Endothelial cell of umbilical vein (primary cell): ENCODE data around the gene NCLN. TPM values are rescaled to one million over a fixed set of nuclear protein-coding genes. Genes with fewer than 3 reads are reported as not detected.

Source experiments
- BruUV-seq: library from RNA; stranded (reverse); fragments of 400-500 nt; replicated peaks from 2 replicates; lab custom pipeline; 2021; lab: Mats Ljungman, UMichigan
- CTCF ChIA-PET: fragments of 300-600, 350-600 bp; sonication (Branson Sonifier 250); formaldehyde crosslinking; loops from one replicate; lab custom pipeline; 2021; ENCODE audit warnings: antibody characterized with exemption, inconsistent platforms; lab: Charles Lee
- POLR2A ChIA-PET: fragments of 300-600, 350-600 bp; sonication (Branson Sonifier 250); formaldehyde crosslinking; loops from one replicate; lab custom pipeline; 2021; ENCODE audit warnings: antibody characterized with exemption, inconsistent platforms; lab: Charles Lee
- DNase-seq: peaks from one replicate; pipeline ENCODE4 v3.0.0-alpha.2; 2011; ENCODE audit warnings: low read depth, low spot score
- FAIRE-seq: peaks from 2 replicates; lab custom pipeline; 2011; peaks lifted over from hg19 to GRCh38; lab: Jason Lieb, UNC
- H2AFZ ChIP-seq: 2 replicates; pipeline ENCODE4 v1.6.0; 2012; ENCODE audit warnings: low read depth, low read length, control low read depth, inconsistent platforms
- H3K27ac ChIP-seq: 2 replicates; pipeline ENCODE4 v1.5.1; 2011; ENCODE audit warnings: low read depth, mild to moderate bottlenecking, control low read depth, low read length, moderate library complexity; ENCODE audit not compliant: insufficient read depth
- H3K27me3 ChIP-seq, 2 experiments: 2 replicates each; pipeline versions ENCODE4 v1.6.0 to v1.6.1; 2011; ENCODE audit warnings: low read length in 2 of 2, mixed read lengths in 1 of 2; ENCODE audit not compliant: control insufficient read depth in 2 of 2, insufficient read depth in 2 of 2
- H3K36me3 ChIP-seq, 2 experiments: 2 replicates in 1 of 2; 3 replicates in 1 of 2; pipeline ENCODE4 v1.5.1; 2011; ENCODE audit warnings: low read length in 2 of 2, mild to moderate bottlenecking in 1 of 2, moderate library complexity in 1 of 2; ENCODE audit not compliant: control insufficient read depth in 2 of 2, insufficient read depth in 2 of 2; ENCODE audit errors: extremely low read depth in 1 of 2
- H3K4me1 ChIP-seq: 3 replicates; pipeline ENCODE4 v1.5.1; 2011; ENCODE audit warnings: mild to moderate bottlenecking, low read length; ENCODE audit not compliant: control insufficient read depth, insufficient read depth; ENCODE audit errors: extremely low read depth
- H3K4me2 ChIP-seq: 2 replicates; pipeline ENCODE4 v1.6.1; 2011; ENCODE audit warnings: low read length, control low read depth, mixed read lengths; ENCODE audit not compliant: insufficient read depth
- H3K4me3 ChIP-seq, 3 experiments: fragments of 200-600 bp in 1 of 3; sonication (generic), shearing (Covaris generic) in 1 of 3; replicated peaks in 1 of 3; 2 replicates each; pipeline ENCODE4 v1.5.1; 2011 to 2016; ENCODE audit warnings: control low read depth in 3 of 3, low read length in 3 of 3, mild to moderate bottlenecking in 2 of 3, inconsistent platforms in 1 of 3, low read depth in 1 of 3, moderate library complexity in 1 of 3; ENCODE audit not compliant: insufficient read depth in 1 of 3
- H3K79me2 ChIP-seq: 2 replicates; pipeline ENCODE4 v1.6.0; 2012; ENCODE audit warnings: low read length, inconsistent platforms; ENCODE audit not compliant: control insufficient read depth, insufficient read depth
- H3K9ac ChIP-seq: replicated peaks from 2 replicates; pipeline ENCODE3; 2011; ENCODE audit warnings: low read length, control low read depth; ENCODE audit not compliant: insufficient read depth; ENCODE audit errors: extremely low read depth
- H3K9me1 ChIP-seq: replicated peaks from 3 replicates; pipeline ENCODE4 v1.6.0; 2011; ENCODE audit warnings: mild to moderate bottlenecking, low read length; ENCODE audit not compliant: control insufficient read depth, insufficient read depth; ENCODE audit errors: extremely low read depth
- H3K9me3 ChIP-seq: replicated peaks from 2 replicates; pipeline ENCODE4 v1.5.1; 2012; ENCODE audit warnings: low read length, inconsistent platforms; ENCODE audit not compliant: control insufficient read depth, insufficient read depth
- H4K20me1 ChIP-seq: replicated peaks from 2 replicates; pipeline ENCODE3; 2011; ENCODE audit warnings: mild to moderate bottlenecking, low read length; ENCODE audit not compliant: control insufficient read depth, insufficient read depth; ENCODE audit errors: extremely low read depth
- EZH2 ChIP-seq: IDR thresholded peaks from 2 replicates; pipeline ENCODE4 v1.6.1; 2012; ENCODE audit warnings: borderline replicate concordance, low read depth, mild to moderate bottlenecking, moderate library complexity, low read length, inconsistent platforms; ENCODE audit not compliant: severe bottlenecking
- FOS ChIP-seq: IDR thresholded peaks from 2 replicates; pipeline ENCODE4 v1.6.1; 2011; ENCODE audit warnings: mild to moderate bottlenecking, low read length, moderate library complexity, borderline replicate concordance; ENCODE audit not compliant: insufficient read depth
- GATA2 ChIP-seq: IDR thresholded peaks from 2 replicates; pipeline ENCODE4 v1.7.0; 2011; ENCODE audit warnings: low read depth, mild to moderate bottlenecking, moderate library complexity, mixed read lengths, low read length; ENCODE audit not compliant: insufficient read length, insufficient read depth
- JUN ChIP-seq: IDR thresholded peaks from 2 replicates; pipeline ENCODE4 v1.6.1; 2011; ENCODE audit warnings: borderline replicate concordance, low read depth; ENCODE audit not compliant: insufficient read length, insufficient read depth
- MAX ChIP-seq: IDR thresholded peaks from 2 replicates; pipeline ENCODE4 v1.6.1; 2011; ENCODE audit not compliant: insufficient read depth, insufficient read length
- MYC ChIP-seq: IDR thresholded peaks from one replicate; pipeline ENCODE4 v1.6.1; 2011; ENCODE audit warnings: mild to moderate bottlenecking, low read depth, low read length
- POLR2A ChIP-seq: IDR thresholded peaks from 2 replicates; pipeline ENCODE4 v1.6.1; 2012; ENCODE audit warnings: low read depth, mild to moderate bottlenecking, control low read depth, low read length
- POLR2AphosphoS5 ChIP-seq: IDR thresholded peaks from 2 replicates; pipeline ENCODE4 v1.6.1; 2012; ENCODE audit warnings: low read depth, mild to moderate bottlenecking, control low read depth, low read length, moderate library complexity; ENCODE audit not compliant: insufficient read depth
- dilution Hi-C: fragments of 300-500 bp; cut with MboI; formaldehyde crosslinking; loops from one replicate; pipeline ENCODE4 v1.15.0; 2019; ENCODE audit warnings: low sequenced_read_pairs; ENCODE audit not compliant: extremely low pct_ligation_motif_present
- intact Hi-C: fragments of 100-400 bp; cut with micrococcal nuclease; formaldehyde crosslinking; loops from one replicate; pipeline ENCODE4 v1.10.0; 2022
- polyA plus RNA-seq, 4 experiments: library from polyadenylated mRNA; depleted of rRNA in 3 of 4; stranded (reverse) in 3 of 4; unstranded in 1 of 4; fragments of >200 nt; gene quantifications; 2 replicates each; pipeline versions ENCODE4 v1.2.1 to v1.2.3, GENCODE V29; 2011 to 2012; ENCODE audit warnings: missing spikeins in 1 of 4
- total RNA-seq: library from RNA; stranded (reverse); gene quantifications from 2 replicates; pipeline ENCODE4 v1.2.3, GENCODE V29; 2021
- TF ChIP-seq, protein P1 (sequence below), 2 donors: IDR thresholded peaks; 1 replicate in 1 of 2; 2 replicates in 1 of 2; pipeline ENCODE4 v1.5.1; 2011; ENCODE audit warnings: low read length in 2 of 2, mild to moderate bottlenecking in 2 of 2, moderate library complexity in 2 of 2, control low read depth in 1 of 2, inconsistent platforms in 1 of 2, low read depth in 1 of 2; ENCODE audit not compliant: insufficient read depth in 1 of 2; ENCODE audit errors: extremely low read depth in 1 of 2

Gene NCLN
- total and polyA plus RNA-seq, 2 donors (not counting 3 experiments of a cell fraction or from before 2014, with no cell fraction given), result 97.2 to 102 TPM

- Histone ChIP-seq H3K27ac (peak overlapping the region; percentile 70), H3K4me3 (peak overlapping the region; percentile 17 to 62 (median 39)), H3K27me3 (no peaks in the 10 kb centered on the region), H3K9me1 (no peaks in the 10 kb centered on the region), H3K4me2 (peak overlapping the region; percentile 53), H3K4me1 (peaks cover 12% of the 10 kb centered on the region), H2AFZ (peak overlapping the region; percentile 70), H4K20me1 (no peaks in the 10 kb centered on the region), H3K79me2 (peaks cover 41% of the 10 kb centered on the region), H3K36me3 (no peaks in the 10 kb centered on the region), H3K9ac (peak overlapping the region; percentile 43), H3K9me3 (no peaks in the 10 kb centered on the region)
- dilution Hi-C loops (no loop called here), intact Hi-C loops (no loop called here)
- BruUV-seq, result no TSS peak
- FAIRE-seq (no peak), DNase-seq (no peak)
- TF ChIP-seq FOS (no peak), EZH2 (no peak), MAX (no peak), JUN (no peak), POLR2A (no peak), MYC (no peak), POLR2AphosphoS5 (no peak), GATA2 (no peak)
- TF ChIP-seq, protein P1, sequence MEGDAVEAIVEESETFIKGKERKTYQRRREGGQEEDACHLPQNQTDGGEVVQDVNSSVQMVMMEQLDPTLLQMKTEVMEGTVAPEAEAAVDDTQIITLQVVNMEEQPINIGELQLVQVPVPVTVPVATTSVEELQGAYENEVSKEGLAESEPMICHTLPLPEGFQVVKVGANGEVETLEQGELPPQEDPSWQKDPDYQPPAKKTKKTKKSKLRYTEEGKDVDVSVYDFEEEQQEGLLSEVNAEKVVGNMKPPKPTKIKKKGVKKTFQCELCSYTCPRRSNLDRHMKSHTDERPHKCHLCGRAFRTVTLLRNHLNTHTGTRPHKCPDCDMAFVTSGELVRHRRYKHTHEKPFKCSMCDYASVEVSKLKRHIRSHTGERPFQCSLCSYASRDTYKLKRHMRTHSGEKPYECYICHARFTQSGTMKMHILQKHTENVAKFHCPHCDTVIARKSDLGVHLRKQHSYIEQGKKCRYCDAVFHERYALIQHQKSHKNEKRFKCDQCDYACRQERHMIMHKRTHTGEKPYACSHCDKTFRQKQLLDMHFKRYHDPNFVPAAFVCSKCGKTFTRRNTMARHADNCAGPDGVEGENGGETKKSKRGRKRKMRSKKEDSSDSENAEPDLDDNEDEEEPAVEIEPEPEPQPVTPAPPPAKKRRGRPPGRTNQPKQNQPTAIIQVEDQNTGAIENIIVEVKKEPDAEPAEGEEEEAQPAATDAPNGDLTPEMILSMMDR (IDR thresholded peaks at IDR 0.05; ENCODE audit: extremely low read depth in 1 of 2, insufficient read depth in 1 of 2, low read depth in 1 of 2, low read length in 2 of 2), result no peak
- ChIA-PET POLR2A (no interaction called here), CTCF (interaction anchor here (1.3 to 2.0 kb wide), 2 partner anchors 56 to 234 kb away, joined by 5 to 12 read pairs; no protein-coding TSS in a partner anchor)
These were observed 776 bp upstream of the NCLN start for GRCh38 chr19:3184847-3185460.
